GM12801 (cell line): ENCODE results near the gene FOXL2.

Experiments
- TF ChIP-seq, protein P1 (sequence below): IDR thresholded peaks from one replicate; pipeline ENCODE4 v1.5.1; 2011; ENCODE audit warnings: control low read depth; ENCODE audit not compliant: insufficient read length; ENCODE audit errors: extremely low read depth

FOXL2 gene

DNA sequence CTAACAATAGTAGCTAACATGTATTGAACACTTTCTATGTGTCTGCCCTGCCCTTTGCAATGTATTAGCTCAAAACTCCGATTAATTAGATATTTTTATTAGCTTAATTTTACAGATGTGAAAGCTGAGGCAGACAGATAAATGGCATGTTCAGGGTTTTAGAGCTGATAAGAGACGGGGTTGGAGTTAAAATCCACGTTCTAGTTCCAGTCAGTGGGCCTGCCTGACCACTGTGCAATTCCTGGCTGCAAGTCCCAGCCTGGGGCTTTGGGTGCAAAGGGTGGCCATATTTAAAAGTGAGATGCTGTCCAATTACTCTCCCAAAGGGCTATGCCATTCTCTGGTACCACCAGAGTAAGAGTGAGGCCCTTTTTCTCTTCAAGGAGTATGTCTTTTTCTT lies 33.2 kb downstream of the FOXL2 start:
- TF ChIP-seq, protein P1, sequence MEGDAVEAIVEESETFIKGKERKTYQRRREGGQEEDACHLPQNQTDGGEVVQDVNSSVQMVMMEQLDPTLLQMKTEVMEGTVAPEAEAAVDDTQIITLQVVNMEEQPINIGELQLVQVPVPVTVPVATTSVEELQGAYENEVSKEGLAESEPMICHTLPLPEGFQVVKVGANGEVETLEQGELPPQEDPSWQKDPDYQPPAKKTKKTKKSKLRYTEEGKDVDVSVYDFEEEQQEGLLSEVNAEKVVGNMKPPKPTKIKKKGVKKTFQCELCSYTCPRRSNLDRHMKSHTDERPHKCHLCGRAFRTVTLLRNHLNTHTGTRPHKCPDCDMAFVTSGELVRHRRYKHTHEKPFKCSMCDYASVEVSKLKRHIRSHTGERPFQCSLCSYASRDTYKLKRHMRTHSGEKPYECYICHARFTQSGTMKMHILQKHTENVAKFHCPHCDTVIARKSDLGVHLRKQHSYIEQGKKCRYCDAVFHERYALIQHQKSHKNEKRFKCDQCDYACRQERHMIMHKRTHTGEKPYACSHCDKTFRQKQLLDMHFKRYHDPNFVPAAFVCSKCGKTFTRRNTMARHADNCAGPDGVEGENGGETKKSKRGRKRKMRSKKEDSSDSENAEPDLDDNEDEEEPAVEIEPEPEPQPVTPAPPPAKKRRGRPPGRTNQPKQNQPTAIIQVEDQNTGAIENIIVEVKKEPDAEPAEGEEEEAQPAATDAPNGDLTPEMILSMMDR = no peak

- TF ChIP-seq, protein P1 = no peak
Measured at GRCh38 chr3:138912237-138912636, 34.7 kb downstream of the FOXL2 start.

DNA sequence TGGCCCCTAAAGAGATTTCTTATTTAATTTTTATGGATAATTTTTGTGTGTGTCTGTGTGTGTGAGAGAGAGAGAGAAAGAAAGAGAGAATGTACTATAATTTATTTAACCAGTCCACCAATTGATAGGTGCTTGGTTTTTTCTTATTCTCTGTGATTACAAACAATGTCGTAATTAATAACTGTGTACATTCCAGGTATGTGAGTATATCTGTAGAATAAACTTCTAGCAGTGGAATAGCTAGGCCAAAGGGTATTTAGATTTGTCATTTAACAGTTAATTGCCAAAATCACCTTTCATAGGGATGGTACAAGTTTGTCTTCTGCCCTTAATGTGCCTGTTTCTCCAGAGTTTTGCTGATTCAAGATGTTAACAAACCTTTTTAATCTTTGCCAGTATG lies 35.3 kb downstream of the FOXL2 start:
- TF ChIP-seq, protein P1 = no peak

GRCh38 chr3:138909904-138910303 lies 37.0 kb downstream of the FOXL2 start:
- TF ChIP-seq, protein P1 = no peak

DNA sequence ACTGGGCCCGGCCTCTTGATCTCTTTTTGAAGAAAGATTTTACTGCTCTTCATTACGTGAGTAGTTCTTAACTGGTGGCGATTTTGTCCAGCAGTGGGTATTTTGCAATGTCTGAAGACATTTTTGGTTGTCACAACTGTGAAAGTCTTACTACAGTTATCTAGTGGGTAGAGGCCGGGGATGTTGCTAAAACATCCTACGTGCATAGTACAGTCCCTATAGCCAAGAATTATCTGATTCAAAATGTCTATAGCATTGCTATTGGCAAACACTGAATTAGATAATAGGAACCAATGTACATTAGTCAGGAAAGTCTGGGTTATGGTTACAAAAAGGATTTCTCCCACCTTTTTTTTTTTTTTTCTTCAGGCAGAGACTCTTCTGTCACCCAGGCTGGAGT lies 38.1 kb downstream of the FOXL2 start:
- TF ChIP-seq, protein P1 = no peak

DNA sequence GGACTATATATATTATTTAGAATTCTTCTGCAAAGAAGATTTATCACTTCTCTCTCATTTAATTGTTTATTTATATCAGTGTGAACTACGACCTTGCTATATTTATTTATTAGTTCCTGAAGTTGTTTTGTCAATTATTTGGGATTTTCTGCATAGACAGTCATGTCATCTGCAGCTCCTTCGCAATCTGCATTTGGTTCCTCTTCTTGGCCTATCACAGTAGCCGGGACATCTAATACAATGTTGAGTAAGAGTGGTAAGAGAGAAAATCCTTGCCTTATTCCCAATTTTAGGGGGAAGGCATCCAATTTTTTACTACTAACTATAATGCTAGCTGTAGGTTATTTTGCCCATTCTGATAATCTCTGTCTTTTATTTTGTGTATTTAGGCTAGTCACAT lies 39.4 kb downstream of the FOXL2 start:
- TF ChIP-seq, protein P1 = no peak

GRCh38 chr3:138902171-138902570 lies 44.8 kb downstream of the FOXL2 start:
- TF ChIP-seq, protein P1 = no peak

DNA sequence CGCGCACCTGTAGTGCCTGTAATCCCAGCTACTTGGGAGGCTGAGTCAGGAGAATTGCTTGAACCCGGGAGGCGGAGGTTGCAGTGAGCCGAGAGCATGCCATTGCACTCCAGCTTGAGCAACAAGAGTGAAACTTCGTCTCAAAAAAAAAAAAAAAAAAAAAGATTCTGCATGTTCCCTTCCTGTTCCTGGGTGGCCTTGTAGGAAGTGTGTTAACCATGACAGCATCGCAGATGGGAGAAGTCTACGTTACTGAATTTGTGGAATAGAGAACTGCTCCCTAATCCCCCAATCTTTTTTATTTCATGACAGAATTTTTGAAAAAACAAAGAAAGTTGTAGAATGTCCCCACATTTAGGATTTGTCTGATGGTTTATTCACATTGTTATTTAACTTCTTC lies 45.4 kb downstream of the FOXL2 start:
- TF ChIP-seq, protein P1 = no peak
